Endothelial cell of umbilical vein (primary cell): ENCODE results near the gene RAB11FIP3.
"Not testable (repeated sequence)": the region's sequence is repeated elsewhere in the genome, so short reads cannot be mapped to it uniquely, and the experiment has no call there.

Experiments used
- EZH2 ChIP-seq: IDR thresholded peaks from 2 replicates; pipeline ENCODE4 v1.6.1; 2012; ENCODE audit warnings: borderline replicate concordance, low read depth, mild to moderate bottlenecking, moderate library complexity, low read length, inconsistent platforms; ENCODE audit not compliant: severe bottlenecking
- POLR2A ChIP-seq: IDR thresholded peaks from 2 replicates; pipeline ENCODE4 v1.6.1; 2012; ENCODE audit warnings: low read depth, mild to moderate bottlenecking, control low read depth, low read length
- POLR2AphosphoS5 ChIP-seq: IDR thresholded peaks from 2 replicates; pipeline ENCODE4 v1.6.1; 2012; ENCODE audit warnings: low read depth, mild to moderate bottlenecking, control low read depth, low read length, moderate library complexity; ENCODE audit not compliant: insufficient read depth
- TF ChIP-seq, protein P1 (sequence below), 2 donors: IDR thresholded peaks; 1 replicate in 1 of 2; 2 replicates in 1 of 2; pipeline ENCODE4 v1.5.1; 2011; ENCODE audit warnings: low read length in 2 of 2, mild to moderate bottlenecking in 2 of 2, moderate library complexity in 2 of 2, control low read depth in 1 of 2, inconsistent platforms in 1 of 2, low read depth in 1 of 2; ENCODE audit not compliant: insufficient read depth in 1 of 2; ENCODE audit errors: extremely low read depth in 1 of 2

- not testable (repeated sequence) for TF ChIP-seq POLR2A, EZH2, POLR2AphosphoS5
- TF ChIP-seq, protein P1, sequence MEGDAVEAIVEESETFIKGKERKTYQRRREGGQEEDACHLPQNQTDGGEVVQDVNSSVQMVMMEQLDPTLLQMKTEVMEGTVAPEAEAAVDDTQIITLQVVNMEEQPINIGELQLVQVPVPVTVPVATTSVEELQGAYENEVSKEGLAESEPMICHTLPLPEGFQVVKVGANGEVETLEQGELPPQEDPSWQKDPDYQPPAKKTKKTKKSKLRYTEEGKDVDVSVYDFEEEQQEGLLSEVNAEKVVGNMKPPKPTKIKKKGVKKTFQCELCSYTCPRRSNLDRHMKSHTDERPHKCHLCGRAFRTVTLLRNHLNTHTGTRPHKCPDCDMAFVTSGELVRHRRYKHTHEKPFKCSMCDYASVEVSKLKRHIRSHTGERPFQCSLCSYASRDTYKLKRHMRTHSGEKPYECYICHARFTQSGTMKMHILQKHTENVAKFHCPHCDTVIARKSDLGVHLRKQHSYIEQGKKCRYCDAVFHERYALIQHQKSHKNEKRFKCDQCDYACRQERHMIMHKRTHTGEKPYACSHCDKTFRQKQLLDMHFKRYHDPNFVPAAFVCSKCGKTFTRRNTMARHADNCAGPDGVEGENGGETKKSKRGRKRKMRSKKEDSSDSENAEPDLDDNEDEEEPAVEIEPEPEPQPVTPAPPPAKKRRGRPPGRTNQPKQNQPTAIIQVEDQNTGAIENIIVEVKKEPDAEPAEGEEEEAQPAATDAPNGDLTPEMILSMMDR (IDR thresholded peaks at IDR 0.05; ENCODE audit: extremely low read depth in 1 of 2, insufficient read depth in 1 of 2, low read depth in 1 of 2, low read length in 2 of 2), result not testable (repeated sequence)
These were observed 41.9 kb downstream of the RAB11FIP3 start for GRCh38 chr16:467249-467871.
